Heart left ventricle (tissue), 13 donors: ENCODE measurements around the gene PAK4.

Experiments used
- POLR2A ChIP-seq, 2 donors: fragments of 450-650 bp; IDR thresholded peaks; one replicate each; pipeline ENCODE4 v1.6.1; 2017; ENCODE audit warnings: antibody characterized with exemption in 2 of 2, mild to moderate bottlenecking in 2 of 2, moderate library complexity in 2 of 2
- TF ChIP-seq, protein P1 (sequence below), 12 donors: fragments of 200-600 bp; sonication (generic) in 4 of 12; IDR thresholded peaks; one replicate each; pipeline versions ENCODE4 v1.5.0 to v1.8.0; 2018 to 2022; ENCODE audit warnings: antibody characterized with exemption in 12 of 12, mild to moderate bottlenecking in 5 of 12
- donor health status: ischemic (EF 13 %, LVEDD 7.1; RV severe dilation, severe dysfunction).
- donor health status: DM: no; HTN: yes; CAD: no.
- donor health status: DM: no; HTN: no; CAD: no.
- donor health status: ischemic (EF 25% LVEDD 6.9; RV normal size, moderate dysfunction).
- donor health status: ischemic (EF 25% LVEDD 5.7; RV mildly dilated, moderate dysfunction).
- donor health status: ischemic (EF 35%, LVEDD 5.7; RV mildly dilated, moderate dysfunction).
- donor health status: nonischemic (EF 11% LVEDD 7.7; RV severe dilation, severe dysfunction).
- donor health status: DM: yes; HTN: yes; CAD: no.
- donor health status: PGD.
- donor health status: ischemic (EF 29% LVEDD 5.4; RV normal size, mild dysfunction).
- donor health status: nonischemic (EF 23%, LVEDD 6.1; RV moderate dilation, normal function).

- TF ChIP-seq, protein P1, sequence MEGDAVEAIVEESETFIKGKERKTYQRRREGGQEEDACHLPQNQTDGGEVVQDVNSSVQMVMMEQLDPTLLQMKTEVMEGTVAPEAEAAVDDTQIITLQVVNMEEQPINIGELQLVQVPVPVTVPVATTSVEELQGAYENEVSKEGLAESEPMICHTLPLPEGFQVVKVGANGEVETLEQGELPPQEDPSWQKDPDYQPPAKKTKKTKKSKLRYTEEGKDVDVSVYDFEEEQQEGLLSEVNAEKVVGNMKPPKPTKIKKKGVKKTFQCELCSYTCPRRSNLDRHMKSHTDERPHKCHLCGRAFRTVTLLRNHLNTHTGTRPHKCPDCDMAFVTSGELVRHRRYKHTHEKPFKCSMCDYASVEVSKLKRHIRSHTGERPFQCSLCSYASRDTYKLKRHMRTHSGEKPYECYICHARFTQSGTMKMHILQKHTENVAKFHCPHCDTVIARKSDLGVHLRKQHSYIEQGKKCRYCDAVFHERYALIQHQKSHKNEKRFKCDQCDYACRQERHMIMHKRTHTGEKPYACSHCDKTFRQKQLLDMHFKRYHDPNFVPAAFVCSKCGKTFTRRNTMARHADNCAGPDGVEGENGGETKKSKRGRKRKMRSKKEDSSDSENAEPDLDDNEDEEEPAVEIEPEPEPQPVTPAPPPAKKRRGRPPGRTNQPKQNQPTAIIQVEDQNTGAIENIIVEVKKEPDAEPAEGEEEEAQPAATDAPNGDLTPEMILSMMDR (IDR thresholded peaks at IDR 0.05), result no peak
- TF ChIP-seq POLR2A (IDR thresholded peaks at IDR 0.05), result no peak
Measured at GRCh38 chr19:39106194-39106593, 19.4 kb upstream of the PAK4 start.
